Measurements from ENCODE around the gene TTLL6.

The TTLL6 gene

DNA sequence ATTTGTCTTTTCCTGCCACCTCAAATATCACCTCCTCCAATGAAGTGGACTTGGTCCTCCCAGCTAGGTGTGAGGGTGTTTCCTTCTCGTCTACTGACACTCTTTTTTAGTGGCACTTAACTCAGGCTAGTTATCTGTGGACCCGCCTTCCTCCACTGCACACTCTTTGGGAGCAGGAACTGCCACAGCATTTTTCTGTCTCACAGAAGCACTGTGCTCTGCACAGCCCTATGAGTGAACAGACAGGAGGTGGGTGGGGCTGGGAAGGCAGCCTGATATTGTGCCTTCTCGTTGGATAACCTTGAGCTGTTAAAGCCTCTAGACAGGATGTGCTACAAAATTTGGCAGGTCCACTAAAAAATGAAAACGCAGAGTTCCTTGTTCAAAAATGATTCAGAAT, 56.6 kb downstream of the TTLL6 start:
- no peak for DNase-seq (ENCODE audit: low read depth in 2 of 2)

DNA sequence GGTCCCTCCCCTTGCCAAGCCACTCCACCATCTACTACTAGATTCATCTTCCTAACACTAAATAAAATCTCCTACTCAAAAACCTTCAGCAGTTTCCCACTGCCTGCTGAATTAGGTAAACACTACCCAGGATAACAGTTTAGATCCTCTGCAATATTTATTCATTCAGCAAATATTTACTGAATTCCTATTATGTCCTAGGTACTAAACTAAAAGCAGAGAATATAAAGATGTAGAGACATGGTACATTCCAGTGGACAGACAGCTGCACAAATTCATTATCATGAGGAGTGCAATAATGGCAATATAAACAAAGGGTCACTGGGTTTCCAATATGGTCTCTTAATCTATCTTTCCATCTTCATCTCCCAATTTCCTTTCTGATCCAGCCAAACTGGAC, 57.7 kb downstream of the TTLL6 start:
- DNase-seq (ENCODE audit: low read depth in 2 of 2), result no peak

GRCh38 chr17:48757524-48757961, 59.5 kb downstream of the TTLL6 start:
- DNase-seq (ENCODE audit: low read depth in 2 of 2), result no peak

DNA sequence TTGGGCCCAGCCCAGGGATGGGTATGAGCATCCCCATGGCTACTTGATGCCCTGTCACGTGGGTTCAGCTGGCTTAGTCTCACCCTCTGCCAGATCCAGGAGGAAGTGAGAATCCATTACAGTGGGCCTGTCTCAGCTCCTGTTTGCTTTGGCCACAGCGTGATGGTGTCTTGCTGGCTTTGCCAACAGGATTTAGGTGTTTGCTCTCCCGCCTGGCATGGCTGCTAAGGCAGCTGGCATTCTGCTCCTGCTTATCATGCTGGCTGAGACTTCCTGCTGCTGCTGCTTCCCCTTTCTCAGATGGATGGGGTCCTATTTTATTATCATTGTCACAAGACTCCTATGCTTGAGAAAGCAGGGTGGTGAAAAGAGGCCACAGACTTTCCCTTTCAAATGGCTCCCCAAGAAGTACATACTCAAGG, 60.2 kb downstream of the TTLL6 start:
- no peak for DNase-seq (ENCODE audit: low read depth in 2 of 2)

- DNase-seq (ENCODE audit: low read depth in 2 of 2), result no peak
Measured at GRCh38 chr17:48755356-48755755, 61.7 kb downstream of the TTLL6 start.

DNA sequence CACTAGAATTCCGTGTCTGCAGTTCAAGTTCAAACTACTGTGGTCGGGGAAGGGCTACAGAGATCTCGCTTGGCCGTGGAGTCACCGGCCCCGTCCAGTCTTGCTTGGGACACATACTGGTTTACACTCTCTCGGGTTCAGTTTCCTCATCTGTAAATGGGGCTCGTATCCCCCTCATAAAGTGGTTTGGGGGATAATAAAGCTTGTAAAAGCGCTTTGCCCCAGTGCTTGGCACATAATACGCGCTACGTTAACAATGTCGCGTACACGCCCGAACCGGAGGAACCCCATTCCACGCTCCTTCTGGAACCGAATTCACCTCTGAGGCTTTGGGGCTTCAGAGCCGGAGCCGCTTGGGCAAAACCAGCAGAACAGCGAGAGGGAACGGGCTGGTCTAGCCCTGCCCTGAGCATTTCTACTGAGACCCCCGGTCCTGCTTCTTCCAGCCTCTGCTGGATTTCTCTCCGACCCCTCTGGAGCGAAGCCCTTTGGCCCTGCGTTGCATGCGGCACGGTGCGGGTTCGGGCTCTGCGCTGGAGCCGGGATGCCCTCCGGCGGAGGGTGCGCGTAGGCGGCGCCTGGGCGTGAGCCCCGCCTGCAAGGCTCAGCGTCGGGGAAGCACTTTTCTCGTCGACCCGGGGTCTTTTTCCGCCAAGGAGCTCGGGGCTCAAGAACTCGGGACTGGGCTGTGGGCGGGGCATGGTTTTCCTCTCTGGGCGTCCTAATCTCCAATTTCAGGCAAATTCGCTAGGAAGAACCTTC, 62.3 kb downstream of the TTLL6 start:
- DNase-seq (ENCODE audit: low read depth in 2 of 2), result no peak

DNA sequence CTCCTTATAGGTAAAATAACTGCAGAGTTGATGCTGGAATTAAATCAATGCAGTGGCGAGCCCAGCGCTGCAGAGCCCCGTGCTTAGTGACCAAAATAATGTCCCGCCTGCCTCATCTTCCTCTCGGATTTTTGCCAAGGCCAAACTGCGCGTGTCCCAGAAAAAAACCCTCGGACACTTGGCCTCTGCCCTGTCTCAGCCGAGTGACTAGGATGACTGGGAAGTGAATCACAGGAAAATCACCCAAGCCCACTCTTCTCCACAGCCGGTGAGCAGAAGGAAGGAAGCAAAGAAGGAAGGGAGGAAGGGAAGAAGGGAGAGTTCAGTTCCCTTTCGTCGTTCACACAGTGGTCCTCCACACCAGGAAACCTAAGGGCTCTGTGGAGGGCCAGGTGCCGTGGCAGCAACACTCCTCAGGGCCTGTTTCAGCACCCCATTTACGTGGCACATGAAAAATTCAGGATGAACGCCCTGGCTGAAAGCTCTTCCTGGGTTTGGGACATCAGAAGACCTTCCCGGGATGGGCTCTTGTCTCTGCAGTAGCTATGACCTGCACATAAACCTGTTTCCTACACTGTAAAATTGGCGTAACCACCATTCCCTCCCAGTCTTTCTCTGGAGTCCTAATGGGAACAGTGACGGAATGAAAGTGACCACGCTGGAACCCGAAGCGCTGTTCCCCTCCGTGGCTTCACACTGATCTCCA, 63.1 kb downstream of the TTLL6 start:
- DNase-seq (ENCODE audit: low read depth in 2 of 2), result no peak

GRCh38 chr17:48752399-48753288, 64.4 kb downstream of the TTLL6 start:
- DNase-seq (ENCODE audit: low read depth in 2 of 2), result no peak

DNA sequence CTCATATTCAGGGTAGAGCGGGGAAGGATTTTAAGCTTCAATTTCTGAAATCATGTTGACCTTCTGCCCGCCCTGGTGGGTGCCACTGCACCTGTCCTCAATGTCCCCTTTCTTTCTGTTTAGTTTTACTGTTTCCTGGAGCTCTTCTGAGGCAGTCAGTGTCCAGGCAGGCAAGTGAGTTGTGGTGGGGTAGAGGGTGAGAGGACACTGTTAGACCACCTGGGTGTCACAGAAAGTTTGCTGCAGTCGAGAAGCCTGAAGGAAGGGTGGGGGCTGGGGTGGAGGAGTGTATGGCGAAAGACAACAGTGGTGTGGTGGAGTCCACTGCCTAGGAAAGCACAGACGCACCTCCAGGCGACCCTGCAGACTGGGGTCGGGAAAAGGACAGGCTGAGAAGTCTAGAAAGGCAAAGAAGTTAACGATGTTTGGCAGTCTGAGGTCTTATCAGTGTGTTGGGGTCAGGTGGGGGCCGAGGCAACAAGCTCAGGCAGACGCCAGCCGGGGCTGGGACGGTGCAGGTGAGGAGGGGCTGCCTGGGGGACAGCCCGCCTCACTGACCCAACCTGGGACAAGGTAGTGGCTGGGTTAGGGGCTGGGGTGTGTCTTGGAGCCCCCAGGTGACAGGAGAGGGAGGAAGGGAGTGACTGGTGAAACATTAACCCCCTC, 65.2 kb downstream of the TTLL6 start:
- no peak for DNase-seq (ENCODE audit: low read depth in 2 of 2)

- no peak for DNase-seq (ENCODE audit: low read depth in 2 of 2)
Measured at GRCh38 chr17:48751172-48751571, 65.9 kb downstream of the TTLL6 start.

DNA sequence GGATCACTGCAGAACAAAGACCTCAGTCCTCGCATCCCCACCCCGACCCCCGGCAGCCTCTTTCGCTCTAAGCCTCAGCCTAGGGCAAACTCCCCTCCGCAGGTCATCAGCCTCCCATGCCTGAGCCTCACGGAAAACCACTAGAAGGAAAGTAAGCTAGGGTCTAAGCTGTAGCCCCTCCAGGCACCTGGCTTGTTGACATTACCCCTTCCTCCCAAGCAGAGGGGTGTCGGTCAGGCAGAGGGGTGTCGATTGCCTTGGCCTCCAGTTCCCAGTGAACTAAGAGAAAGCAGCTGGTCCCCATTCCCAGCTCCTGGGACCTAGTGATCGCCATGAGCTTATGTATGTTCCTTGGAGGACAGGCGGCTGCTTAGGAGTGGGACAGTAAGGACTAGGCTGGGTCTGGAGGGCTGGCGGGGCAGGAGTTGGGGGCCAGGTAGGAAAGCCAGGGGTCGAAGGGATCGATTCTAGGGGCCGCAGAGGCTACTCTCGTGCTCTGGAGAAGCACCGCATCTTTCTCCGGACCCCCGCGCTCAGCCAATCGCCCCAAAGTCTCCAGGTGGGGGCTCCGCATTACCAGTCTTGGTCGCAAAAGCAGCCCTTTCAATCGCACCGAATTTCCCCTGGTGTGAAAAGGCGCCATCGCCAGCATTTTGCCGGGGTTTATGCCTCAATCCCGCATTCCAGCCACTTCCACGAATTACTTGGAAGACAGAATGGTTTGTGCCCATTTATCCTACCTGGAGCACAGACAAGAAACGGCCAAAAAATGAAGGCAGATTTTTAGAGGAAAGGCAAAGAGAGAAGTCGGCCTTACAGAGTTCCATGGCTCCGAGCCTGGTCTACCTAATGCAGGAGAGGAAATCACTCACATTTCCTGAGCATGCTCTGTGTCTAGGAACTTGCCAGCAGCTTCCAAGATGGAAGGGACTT, 67.1 kb downstream of the TTLL6 start:
- DNase-seq (ENCODE audit: low read depth in 2 of 2), result no peak

- DNase-seq (ENCODE audit: low read depth in 2 of 2), result no peak
Measured at GRCh38 chr17:48748718-48749566, 68.1 kb downstream of the TTLL6 start.

GRCh38 chr17:48747445-48748363, 69.3 kb downstream of the TTLL6 start:
- no peak for DNase-seq (ENCODE audit: low read depth in 2 of 2)

GRCh38 chr17:48746916-48747444, 70.0 kb downstream of the TTLL6 start:
- DNase-seq (ENCODE audit: low read depth in 2 of 2), result no peak

- DNase-seq (ENCODE audit: low read depth in 2 of 2), result no peak
Measured at GRCh38 chr17:48745381-48746275, 71.4 kb downstream of the TTLL6 start.

- no peak for DNase-seq (ENCODE audit: low read depth in 2 of 2)
Measured at GRCh38 chr17:48740537-48740936, 76.5 kb downstream of the TTLL6 start.

DNA sequence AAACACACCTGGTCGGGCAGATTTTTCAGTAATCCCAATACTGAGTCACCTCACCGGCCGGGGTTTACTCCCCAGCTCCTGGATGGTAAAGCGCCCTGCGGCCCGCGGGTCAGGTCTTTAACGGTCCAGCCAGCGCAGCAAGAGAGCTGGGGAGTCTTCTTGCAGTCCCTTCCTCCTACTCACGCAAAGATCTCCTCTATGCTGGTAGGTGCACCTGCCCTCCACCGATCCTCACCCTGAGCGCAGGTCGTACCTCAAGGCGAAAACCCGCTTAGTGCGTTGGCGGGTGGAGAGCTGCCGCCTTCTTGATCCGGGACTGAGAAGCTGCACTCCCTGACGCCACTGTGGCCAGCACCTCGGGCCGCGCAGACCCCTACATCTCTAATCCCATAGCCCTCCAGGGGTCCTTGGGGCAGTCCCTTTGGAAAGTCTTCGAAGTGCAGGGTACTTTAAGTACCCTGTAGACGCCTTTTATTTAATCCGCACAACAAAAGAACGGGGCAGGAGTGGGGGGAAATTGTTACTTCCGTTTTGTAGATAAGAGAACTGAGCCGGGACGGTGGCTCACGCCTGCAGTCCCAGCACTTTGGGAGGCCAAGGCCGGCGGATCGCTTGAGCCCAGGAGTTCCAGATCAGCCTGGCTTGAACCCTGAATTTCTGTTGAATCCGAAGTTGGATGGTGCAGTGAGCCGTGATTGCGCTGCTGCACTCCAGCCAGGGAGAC, 78.1 kb downstream of the TTLL6 start:
- DNase-seq (ENCODE audit: low read depth in 2 of 2), result no peak
